ENCODE results near the gene EDEM1.
"Not testable (repeated sequence)": the region's sequence is repeated elsewhere in the genome, so short reads cannot be mapped to it uniquely, and the experiment has no call there.

Gene EDEM1

GRCh38 chr3:5238545-5238944 is 51.0 kb downstream of the EDEM1 start:
- DNase-seq, result no peak

- DNase-seq, result no peak
Observed at GRCh38 chr3:5239602-5240001, 52.1 kb downstream of the EDEM1 start.

- DNase-seq, result no peak
Observed at GRCh38 chr3:5240740-5241139, 53.2 kb downstream of the EDEM1 start.

- DNase-seq, result not testable (repeated sequence)
Observed at GRCh38 chr3:5242785-5243184, 55.3 kb downstream of the EDEM1 start.

GRCh38 chr3:5245927-5246326 is 58.4 kb downstream of the EDEM1 start:
- DNase-seq, result no peak

GRCh38 chr3:5248822-5249221 is 61.3 kb downstream of the EDEM1 start:
- DNase-seq, result no peak

GRCh38 chr3:5250467-5251195 is 63.1 kb downstream of the EDEM1 start:
- no peak for DNase-seq

GRCh38 chr3:5251196-5251583 is 63.7 kb downstream of the EDEM1 start:
- no peak for DNase-seq

- no peak for DNase-seq
Observed at GRCh38 chr3:5252131-5252530, 64.6 kb downstream of the EDEM1 start.

- DNase-seq, result no peak
Observed at GRCh38 chr3:5254281-5255048, 67.0 kb downstream of the EDEM1 start.

GRCh38 chr3:5255404-5256344 is 68.2 kb downstream of the EDEM1 start:
- DNase-seq, result no peak

- DNase-seq, result no peak
Observed at GRCh38 chr3:5258526-5258925, 71.0 kb downstream of the EDEM1 start.

GRCh38 chr3:5260992-5261501 is 73.5 kb downstream of the EDEM1 start:
- DNase-seq, result no peak

- DNase-seq, result no peak
Observed at GRCh38 chr3:5262507-5262906, 75.0 kb downstream of the EDEM1 start.

- DNase-seq, result no peak
Observed at GRCh38 chr3:5264093-5264600, 76.6 kb downstream of the EDEM1 start.

- DNase-seq, result no peak
Observed at GRCh38 chr3:5264896-5265770, 77.6 kb downstream of the EDEM1 start.

- no peak for DNase-seq
Observed at GRCh38 chr3:5267252-5267651, 79.7 kb downstream of the EDEM1 start.

GRCh38 chr3:5267889-5268288 is 80.4 kb downstream of the EDEM1 start:
- no peak for DNase-seq

Data from activated CD4-positive, alpha-beta T cell treated with anti-CD3 and anti-CD28 coated beads, Interleukin-10, Interleukin-2, amounts not matched to agents 100 ng/mL and 50 ng/mL, durations not matched to agents 16 hours and 8 hours (primary cell).